Muscle of leg (tissue), 9 donors: ENCODE results near the gene NSG2. TPM values are rescaled to one million over a fixed set of nuclear protein-coding genes. Genes with fewer than 3 reads are reported as not detected.

Source experiments
- polyA plus RNA-seq, 8 donors: library from polyadenylated mRNA; unstranded; fragments of 120-200 nt; gene quantifications; one replicate each; pipeline versions ENCODE4 v1.2.1 to v1.2.3, GENCODE V29; 2013; ENCODE audit warnings: inconsistent platforms in 1 of 8, low replicate concordance in 1 of 8; ENCODE audit not compliant: insufficient read length in 8 of 8, insufficient read depth in 1 of 8
- total RNA-seq: library from RNA; stranded (reverse); fragments of 120-200 nt; gene quantifications from one replicate; pipeline ENCODE4 v1.2.4, GENCODE V29; 2013

Gene NSG2
- total and polyA plus RNA-seq, 9 donors: 0.14 to 1.6 (median 0.48) TPM; not detected in 2

Other genes with a start within 250 kb of the NSG2 start
- 36.5 TPM for gene CPEB4, start 157.4 kb upstream of the NSG2 start, total RNA-seq
- 10 to 100 TPM; 15.3 to 27.2 (median 21.6) TPM for gene CPEB4, start 157.4 kb upstream of the NSG2 start, polyA plus RNA-seq
- not detected for gene C5orf47, start 56.5 kb upstream of the NSG2 start, total RNA-seq
- under 1 TPM in 3 of 8 donors, not detected in 5; 0.06 to 0.19 (median 0.10) TPM for gene C5orf47, start 56.5 kb upstream of the NSG2 start, polyA plus RNA-seq